ENCODE data around the gene RPN2. TPM values are rescaled to one million over a fixed set of nuclear protein-coding genes. Genes with fewer than 3 reads are reported as not detected.

Gene RPN2
- total RNA-seq, 1 experiment from 2014 or later = 226 TPM

- peak; percentile 64 for DNase-seq (ENCODE audit: unreplicated experiment)
- BruUV-seq (replicated peaks) = no TSS peak
- no peaks in the 10 kb centered on the region for H3K27me3 Mint-ChIP-seq (ENCODE audit: insufficient read depth, unreplicated experiment)
- ChIA-PET CTCF (interaction anchor here (0.5 to 10.0 kb wide), 35 partner anchors 8 to 754 kb away, joined by 3 to 175 read pairs (median 4); partner anchors contain the start of gene MANBAL), POLR2A (interaction anchor here (0.9 to 2.0 kb wide), 6 partner anchors 12 to 262 kb away, joined by 3 to 7 read pairs (median 4); partner anchors contain the start of genes BLCAP and MANBAL)
- H3K27ac Mint-ChIP-seq (ENCODE audit: low read depth, unreplicated experiment) = no peak overlapping the region
- no peaks in the 10 kb centered on the region for H3K9me3 Mint-ChIP-seq (ENCODE audit: unreplicated experiment)
- H3K36me3 Mint-ChIP-seq (ENCODE audit: insufficient read depth, unreplicated experiment) = no peaks in the 10 kb centered on the region
- H3K4me1 Mint-ChIP-seq (ENCODE audit: insufficient read depth, unreplicated experiment) = peaks cover 15% of the 10 kb centered on the region
- no peak for TF ChIP-seq CTCF (IDR thresholded peaks at IDR 0.05; ENCODE audit: unreplicated experiment)
- intact Hi-C loops (cut with micrococcal nuclease) = no loop called here
- H3K4me3 Mint-ChIP-seq (ENCODE audit: unreplicated experiment) = no peak overlapping the region
Observed at GRCh38 chr20:37270576-37271420, 91.7 kb downstream of the RPN2 start.

- intact Hi-C loops (cut with micrococcal nuclease) = no loop called here
- H3K9me3 Mint-ChIP-seq (ENCODE audit: unreplicated experiment) = no peaks in the 10 kb centered on the region
- H3K36me3 Mint-ChIP-seq (ENCODE audit: insufficient read depth, unreplicated experiment) = no peaks in the 10 kb centered on the region
- BruUV-seq (replicated peaks) = no TSS peak
- peaks cover 15% of the 10 kb centered on the region for H3K4me1 Mint-ChIP-seq (ENCODE audit: insufficient read depth, unreplicated experiment)
- ChIA-PET POLR2A (interaction anchor here (1.1 to 1.9 kb wide), 3 partner anchors 11 to 262 kb away, joined by 3 to 7 read pairs (median 3); partner anchors contain the start of gene BLCAP), CTCF (interaction anchor here (0.5 to 10.0 kb wide), 13 partner anchors 12 to 283 kb away, joined by 3 to 175 read pairs (median 4); partner anchors contain the start of gene MANBAL)
- TF ChIP-seq CTCF (IDR thresholded peaks at IDR 0.05; ENCODE audit: unreplicated experiment) = no peak
- H3K4me3 Mint-ChIP-seq (ENCODE audit: unreplicated experiment) = no peak overlapping the region
- no peak overlapping the region for H3K27ac Mint-ChIP-seq (ENCODE audit: low read depth, unreplicated experiment)
- DNase-seq (ENCODE audit: unreplicated experiment) = no peak
- no peaks in the 10 kb centered on the region for H3K27me3 Mint-ChIP-seq (ENCODE audit: insufficient read depth, unreplicated experiment)
Observed at GRCh38 chr20:37271421-37271768, 92.3 kb downstream of the RPN2 start.

- H3K27me3 Mint-ChIP-seq (ENCODE audit: insufficient read depth, unreplicated experiment) = no peaks in the 10 kb centered on the region
- H3K4me3 Mint-ChIP-seq (ENCODE audit: unreplicated experiment) = no peak overlapping the region
- intact Hi-C loops (cut with micrococcal nuclease) = no loop called here
- BruUV-seq (replicated peaks) = no TSS peak
- peaks cover 19% of the 10 kb centered on the region for H3K4me1 Mint-ChIP-seq (ENCODE audit: insufficient read depth, unreplicated experiment)
- TF ChIP-seq CTCF (IDR thresholded peaks at IDR 0.05; ENCODE audit: unreplicated experiment) = no peak
- H3K9me3 Mint-ChIP-seq (ENCODE audit: unreplicated experiment) = no peaks in the 10 kb centered on the region
- CTCF ChIA-PET = interaction anchor here (4.1 kb wide), 1 partner anchor 259 kb away, joined by 70 read pairs; no protein-coding TSS in a partner anchor
- POLR2A ChIA-PET = no interaction called here
- no peaks in the 10 kb centered on the region for H3K36me3 Mint-ChIP-seq (ENCODE audit: insufficient read depth, unreplicated experiment)
- H3K27ac Mint-ChIP-seq (ENCODE audit: low read depth, unreplicated experiment) = no peak overlapping the region
- no peak for DNase-seq (ENCODE audit: unreplicated experiment)
Observed at GRCh38 chr20:37273988-37274387, 94.9 kb downstream of the RPN2 start.

- CTCF ChIA-PET = interaction anchor here (3.7 to 4.1 kb wide), 2 partner anchors 110 to 258 kb away, joined by 35 to 70 read pairs; no protein-coding TSS in a partner anchor
- Mint-ChIP-seq H3K36me3 (ENCODE audit: insufficient read depth, unreplicated experiment) (no peaks in the 10 kb centered on the region), H3K4me3 (ENCODE audit: unreplicated experiment) (no peak overlapping the region), H3K4me1 (ENCODE audit: insufficient read depth, unreplicated experiment) (peaks cover 17% of the 10 kb centered on the region), H3K9me3 (ENCODE audit: unreplicated experiment) (no peaks in the 10 kb centered on the region), H3K27me3 (ENCODE audit: insufficient read depth, unreplicated experiment) (no peaks in the 10 kb centered on the region), H3K27ac (ENCODE audit: low read depth, unreplicated experiment) (no peak overlapping the region)
- POLR2A ChIA-PET = interaction anchor here (3.3 to 4.0 kb wide), 2 partner anchors 13 to 252 kb away, joined by 26 to 43 read pairs; partner anchors contain the start of genes BLCAP and MANBAL
- no TSS peak for BruUV-seq (replicated peaks)
- TF ChIP-seq CTCF (IDR thresholded peaks at IDR 0.05; ENCODE audit: unreplicated experiment) = no peak
- no peak for DNase-seq (ENCODE audit: unreplicated experiment)
- intact Hi-C loops (cut with micrococcal nuclease) = no loop called here
Observed at GRCh38 chr20:37274851-37275524, 95.9 kb downstream of the RPN2 start.
